ENCODE results near the gene OSBP2. TPM values are rescaled to one million over a fixed set of nuclear protein-coding genes. Genes with fewer than 3 reads are reported as not detected.

OSBP2 gene
- total RNA-seq, 1 donor from 2014 or later: 0.58 TPM

DNA sequence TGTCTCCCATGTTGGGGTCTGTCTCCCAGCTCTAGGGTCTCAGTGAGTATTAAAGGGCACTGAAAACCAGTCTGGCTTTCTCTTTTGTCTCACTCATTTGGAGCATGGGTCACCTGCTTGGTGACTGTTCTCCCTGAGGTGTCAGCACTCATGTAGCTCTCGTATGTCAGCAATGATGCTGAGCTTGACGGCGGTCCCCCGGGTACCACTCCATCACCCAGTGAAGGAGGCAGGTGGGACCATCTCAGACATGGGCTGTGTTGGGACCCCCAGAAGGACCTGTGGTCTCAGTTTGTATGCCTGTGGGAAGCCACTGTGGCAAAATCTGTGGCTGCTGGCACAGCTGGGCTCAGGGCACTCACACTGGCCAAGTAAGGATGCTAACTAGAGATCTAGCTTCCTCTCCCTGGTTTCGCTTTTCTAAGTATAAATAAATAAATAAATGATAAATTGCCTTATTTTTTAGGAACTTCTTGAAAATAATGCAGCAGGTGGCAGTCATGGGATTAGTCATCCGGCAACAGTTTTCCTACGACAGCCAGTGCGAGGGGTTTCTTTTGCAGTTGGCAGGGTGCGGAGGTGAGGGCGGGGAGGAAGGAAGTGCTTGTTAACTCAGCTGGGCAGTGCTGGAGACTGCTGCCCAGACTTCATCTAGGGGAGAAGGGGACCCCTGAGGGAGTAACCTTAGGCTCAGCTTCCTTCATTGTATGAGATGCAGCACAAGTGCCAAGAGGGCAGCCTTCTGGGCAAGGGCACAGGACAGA, 48.8 kb downstream of the OSBP2 start:
- H3K79me2 ChIP-seq (ENCODE audit: low read depth): no peaks in the 10 kb centered on the region
- H3K27me3 Mint-ChIP-seq (ENCODE audit: insufficient read depth, low read depth): peaks cover 3% of the 10 kb centered on the region
- H4K20me1 ChIP-seq (ENCODE audit: low read depth): no peaks in the 10 kb centered on the region
- H3K4me3 ChIP-seq: no peak overlapping the region
- no peak overlapping the region for H3K9ac ChIP-seq
- H3K27me3 ChIP-seq: no peaks in the 10 kb centered on the region
- no peaks in the 10 kb centered on the region for H3F3A ChIP-seq (ENCODE audit: low read depth)
- no peaks in the 10 kb centered on the region for H3K36me3 ChIP-seq
- H3K27ac Mint-ChIP-seq: no peak overlapping the region
- no peak for DNase-seq (ENCODE audit: low spot score)
- no peak overlapping the region for H3K4me3 Mint-ChIP-seq
- no peaks in the 10 kb centered on the region for H3K36me3 Mint-ChIP-seq
- H2AFZ ChIP-seq (replicated peaks): no peak overlapping the region
- H3K9me3 Mint-ChIP-seq: no peaks in the 10 kb centered on the region
- H3K27ac ChIP-seq: no peak overlapping the region
- no peaks in the 10 kb centered on the region for H3K9me3 ChIP-seq (ENCODE audit: low read depth)
- TF ChIP-seq EZH2phosphoT487 (IDR thresholded peaks at IDR 0.05) (no peak), EZH2 (IDR thresholded peaks at IDR 0.05) (no peak)
- TF ChIP-seq, protein P1, sequence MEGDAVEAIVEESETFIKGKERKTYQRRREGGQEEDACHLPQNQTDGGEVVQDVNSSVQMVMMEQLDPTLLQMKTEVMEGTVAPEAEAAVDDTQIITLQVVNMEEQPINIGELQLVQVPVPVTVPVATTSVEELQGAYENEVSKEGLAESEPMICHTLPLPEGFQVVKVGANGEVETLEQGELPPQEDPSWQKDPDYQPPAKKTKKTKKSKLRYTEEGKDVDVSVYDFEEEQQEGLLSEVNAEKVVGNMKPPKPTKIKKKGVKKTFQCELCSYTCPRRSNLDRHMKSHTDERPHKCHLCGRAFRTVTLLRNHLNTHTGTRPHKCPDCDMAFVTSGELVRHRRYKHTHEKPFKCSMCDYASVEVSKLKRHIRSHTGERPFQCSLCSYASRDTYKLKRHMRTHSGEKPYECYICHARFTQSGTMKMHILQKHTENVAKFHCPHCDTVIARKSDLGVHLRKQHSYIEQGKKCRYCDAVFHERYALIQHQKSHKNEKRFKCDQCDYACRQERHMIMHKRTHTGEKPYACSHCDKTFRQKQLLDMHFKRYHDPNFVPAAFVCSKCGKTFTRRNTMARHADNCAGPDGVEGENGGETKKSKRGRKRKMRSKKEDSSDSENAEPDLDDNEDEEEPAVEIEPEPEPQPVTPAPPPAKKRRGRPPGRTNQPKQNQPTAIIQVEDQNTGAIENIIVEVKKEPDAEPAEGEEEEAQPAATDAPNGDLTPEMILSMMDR (IDR thresholded peaks at IDR 0.05): no peak
- H3K4me1 Mint-ChIP-seq: no peaks in the 10 kb centered on the region
- no peaks in the 10 kb centered on the region for H3K4me1 ChIP-seq
- H3K4me2 ChIP-seq: no peak overlapping the region

DNA sequence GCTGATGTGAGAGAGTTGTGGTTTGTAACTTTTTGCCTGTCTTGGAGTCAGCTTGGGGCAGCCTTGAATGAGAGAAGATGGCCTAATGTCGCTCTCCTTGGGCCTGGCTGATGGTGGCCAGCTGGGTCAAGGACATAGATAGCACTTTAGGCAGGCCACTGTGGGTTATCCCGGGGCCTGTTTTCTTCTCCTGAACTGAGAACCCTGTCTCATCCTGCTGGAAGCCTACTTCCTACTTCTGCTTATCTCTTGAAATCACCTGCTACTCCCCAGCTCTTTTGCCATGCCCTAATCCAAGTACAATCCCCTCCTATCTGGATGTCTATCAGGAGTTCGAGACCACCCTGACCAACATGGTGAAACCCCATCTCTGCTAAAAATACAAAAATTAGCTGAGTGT, 49.5 kb downstream of the OSBP2 start:
- no peak overlapping the region for H3K4me3 ChIP-seq
- H3K4me1 Mint-ChIP-seq: no peaks in the 10 kb centered on the region
- no peaks in the 10 kb centered on the region for H3K9me3 ChIP-seq (ENCODE audit: low read depth)
- TF ChIP-seq EZH2phosphoT487 (IDR thresholded peaks at IDR 0.05): no peak
- TF ChIP-seq, protein P1 (IDR thresholded peaks at IDR 0.05): no peak
- TF ChIP-seq EZH2 (IDR thresholded peaks at IDR 0.05): no peak
- H3F3A ChIP-seq (ENCODE audit: low read depth): no peaks in the 10 kb centered on the region
- H3K27ac ChIP-seq: no peak overlapping the region
- H4K20me1 ChIP-seq (ENCODE audit: low read depth): no peaks in the 10 kb centered on the region
- H3K4me2 ChIP-seq: no peak overlapping the region
- no peaks in the 10 kb centered on the region for H3K36me3 Mint-ChIP-seq
- H3K9ac ChIP-seq: no peak overlapping the region
- no peak for DNase-seq (ENCODE audit: low spot score)
- no peaks in the 10 kb centered on the region for H3K27me3 ChIP-seq
- no peaks in the 10 kb centered on the region for H3K36me3 ChIP-seq
- no peak overlapping the region for H3K27ac Mint-ChIP-seq
- H3K4me1 ChIP-seq: no peaks in the 10 kb centered on the region
- no peaks in the 10 kb centered on the region for H3K9me3 Mint-ChIP-seq
- H2AFZ ChIP-seq (replicated peaks): no peak overlapping the region
- H3K4me3 Mint-ChIP-seq: no peak overlapping the region
- H3K79me2 ChIP-seq (ENCODE audit: low read depth): no peaks in the 10 kb centered on the region
- H3K27me3 Mint-ChIP-seq (ENCODE audit: insufficient read depth, low read depth): peaks cover 3% of the 10 kb centered on the region

DNA sequence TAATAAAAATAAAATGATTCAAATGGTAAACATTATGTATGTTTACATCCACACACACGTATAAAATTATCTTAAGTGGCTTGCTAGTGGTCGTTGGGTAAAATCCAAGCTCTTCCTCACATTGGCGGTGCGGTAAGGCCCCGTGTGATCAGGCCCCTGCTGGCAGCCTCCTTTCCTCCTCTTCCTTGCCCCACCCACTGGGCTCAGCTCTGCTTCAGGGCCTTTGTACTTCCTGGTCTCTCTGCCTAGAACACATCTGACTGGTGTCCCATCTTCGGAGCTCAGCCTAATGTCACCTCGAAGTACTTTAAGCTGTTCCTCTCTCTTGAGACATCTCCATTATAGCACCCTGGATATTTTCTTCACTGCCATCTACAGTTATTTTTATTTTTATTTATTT, 52.8 kb downstream of the OSBP2 start:
- Histone ChIP-seq H3K27me3 (no peaks in the 10 kb centered on the region), H3K27ac (no peak overlapping the region), H3K4me2 (no peak overlapping the region), H3F3A (ENCODE audit: low read depth) (no peaks in the 10 kb centered on the region), H3K4me3 (no peak overlapping the region), H3K9me3 (ENCODE audit: low read depth) (no peaks in the 10 kb centered on the region), H4K20me1 (ENCODE audit: low read depth) (no peaks in the 10 kb centered on the region), H2AFZ (replicated peaks) (no peak overlapping the region), H3K79me2 (ENCODE audit: low read depth) (no peaks in the 10 kb centered on the region), H3K9ac (no peak overlapping the region), H3K4me1 (no peaks in the 10 kb centered on the region), H3K36me3 (no peaks in the 10 kb centered on the region)
- H3K4me1 Mint-ChIP-seq: no peaks in the 10 kb centered on the region
- H3K4me3 Mint-ChIP-seq: no peak overlapping the region
- H3K36me3 Mint-ChIP-seq: no peaks in the 10 kb centered on the region
- H3K27ac Mint-ChIP-seq: no peak overlapping the region
- no peak for DNase-seq (ENCODE audit: low spot score)
- no peak for TF ChIP-seq EZH2 (IDR thresholded peaks at IDR 0.05)
- TF ChIP-seq, protein P1 (IDR thresholded peaks at IDR 0.05): no peak
- no peak for TF ChIP-seq EZH2phosphoT487 (IDR thresholded peaks at IDR 0.05)
- no peaks in the 10 kb centered on the region for H3K9me3 Mint-ChIP-seq
- H3K27me3 Mint-ChIP-seq (ENCODE audit: insufficient read depth, low read depth): peaks cover 4% of the 10 kb centered on the region

Measured in neural progenitor cell (in vitro differentiated cells).